PC-3 (cell line): ENCODE results near the gene R3HCC1L.

Experiments used
- EZH2 ChIP-seq: fragments of 300-600 bp; sonication (generic); IDR thresholded peaks from one replicate; pipeline ENCODE4 v1.6.1; 2017; ENCODE audit warnings: antibody characterized with exemption, mild to moderate bottlenecking, low read length; ENCODE audit not compliant: unreplicated experiment
- TF ChIP-seq, protein P1 (sequence below): fragments of 300-600 bp; sonication (generic); conservative IDR thresholded peaks from 2 replicates; pipeline ENCODE4 v1.5.1; 2017; ENCODE audit warnings: antibody characterized with exemption, low read depth, mild to moderate bottlenecking, low read length

DNA sequence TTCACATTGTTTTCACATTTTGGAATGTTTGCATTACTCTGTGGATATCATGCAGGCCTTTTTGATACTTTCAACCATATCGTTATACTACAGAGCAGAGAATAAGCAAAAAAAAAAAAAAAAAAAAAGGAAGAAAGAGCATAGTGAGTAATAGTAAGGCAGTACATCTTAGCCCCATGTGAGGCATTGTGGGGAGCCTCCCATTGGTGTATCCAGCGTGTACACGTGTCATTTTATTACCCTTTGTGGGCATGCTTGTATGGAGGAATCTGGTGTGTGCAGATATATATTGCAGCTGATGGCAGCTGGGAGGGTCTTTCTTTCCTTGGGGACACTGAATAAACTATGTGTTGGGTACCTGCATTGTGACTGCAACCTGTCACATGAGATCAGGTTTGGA lies 19.6 kb downstream of the R3HCC1L start:
- TF ChIP-seq, protein P1, sequence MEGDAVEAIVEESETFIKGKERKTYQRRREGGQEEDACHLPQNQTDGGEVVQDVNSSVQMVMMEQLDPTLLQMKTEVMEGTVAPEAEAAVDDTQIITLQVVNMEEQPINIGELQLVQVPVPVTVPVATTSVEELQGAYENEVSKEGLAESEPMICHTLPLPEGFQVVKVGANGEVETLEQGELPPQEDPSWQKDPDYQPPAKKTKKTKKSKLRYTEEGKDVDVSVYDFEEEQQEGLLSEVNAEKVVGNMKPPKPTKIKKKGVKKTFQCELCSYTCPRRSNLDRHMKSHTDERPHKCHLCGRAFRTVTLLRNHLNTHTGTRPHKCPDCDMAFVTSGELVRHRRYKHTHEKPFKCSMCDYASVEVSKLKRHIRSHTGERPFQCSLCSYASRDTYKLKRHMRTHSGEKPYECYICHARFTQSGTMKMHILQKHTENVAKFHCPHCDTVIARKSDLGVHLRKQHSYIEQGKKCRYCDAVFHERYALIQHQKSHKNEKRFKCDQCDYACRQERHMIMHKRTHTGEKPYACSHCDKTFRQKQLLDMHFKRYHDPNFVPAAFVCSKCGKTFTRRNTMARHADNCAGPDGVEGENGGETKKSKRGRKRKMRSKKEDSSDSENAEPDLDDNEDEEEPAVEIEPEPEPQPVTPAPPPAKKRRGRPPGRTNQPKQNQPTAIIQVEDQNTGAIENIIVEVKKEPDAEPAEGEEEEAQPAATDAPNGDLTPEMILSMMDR: no peak
- TF ChIP-seq EZH2: no peak
